AG04449 (cell line): Measurements from ENCODE around the gene EID1.

ENCODE experiments used
- CTCF ChIA-PET: fragments of 350-600 bp; formaldehyde crosslinking; extraction: SDS; loops from one replicate; lab custom pipeline; 2021; ENCODE audit warnings: antibody characterized with exemption; lab: Yijun Ruan, JAX
- POLR2A ChIA-PET: fragments of 400-600, 350-600 bp; formaldehyde crosslinking; extraction: SDS; loops from one replicate; lab custom pipeline; 2020; ENCODE audit warnings: antibody characterized with exemption, inconsistent platforms; lab: Yijun Ruan, JAX
- DNase-seq: peaks from one replicate; pipeline ENCODE4 v3.0.0-alpha.2; 2010; ENCODE audit warnings: low read depth, low spot score
- H3K4me3 ChIP-seq: 2 replicates; pipeline ENCODE4 v1.5.1; 2011; ENCODE audit warnings: low read depth, mild to moderate bottlenecking, control low read depth, low read length
- CTCF ChIP-seq: IDR thresholded peaks from one replicate; pipeline ENCODE4 v1.5.1; 2011; ENCODE audit warnings: mild to moderate bottlenecking, moderate library complexity, low read length, control low read depth, inconsistent platforms; ENCODE audit not compliant: insufficient read depth; ENCODE audit errors: missing control alignments

EID1 gene

GRCh38 chr15:48929661-48930060 lies 51.7 kb downstream of the EID1 start:
- DNase-seq = peak; percentile 65
- POLR2A ChIA-PET = interaction anchor here (1.1 kb wide), 1 partner anchor 153 kb away, joined by 4 read pairs; no protein-coding TSS in a partner anchor
- CTCF ChIA-PET = interaction anchor here (3.1 kb wide), 1 partner anchor 46 kb away, joined by 8 read pairs; no protein-coding TSS in a partner anchor
- H3K4me3 ChIP-seq = no peak overlapping the region
- no peak for TF ChIP-seq CTCF
